HL-60 (cell line): ENCODE results near the gene PARD6G.

Experiments used
- CTCF ChIP-seq: IDR thresholded peaks from one replicate; pipeline ENCODE4 v1.5.1; 2011; ENCODE audit warnings: low read length, control low read depth, inconsistent platforms; ENCODE audit not compliant: insufficient read depth
- POLR2AphosphoS5 ChIP-seq: IDR thresholded peaks from 2 replicates; pipeline ENCODE4 v1.6.1; 2012; ENCODE audit warnings: low read depth

GRCh38 chr18:80124131-80124530, 123.2 kb downstream of the PARD6G start:
- no peak for TF ChIP-seq CTCF
- TF ChIP-seq POLR2AphosphoS5 = no peak
